HCT116 (cell line): Measurements from ENCODE around the gene CASP5. TPM values are rescaled to one million over a fixed set of nuclear protein-coding genes. Genes with fewer than 3 reads are reported as not detected.

Experiments used
- ATAC-seq: fragments of 200-7000 bp; cut with Tn5 transposase; 2 replicates; pipeline ENCODE4 v1.9.1; 2020; ENCODE audit warnings: mild to moderate bottlenecking, moderate library complexity
- BruUV-seq: library from RNA; stranded (reverse); fragments of 400-500 nt; replicated peaks from 2 replicates; lab custom pipeline; 2021; lab: Mats Ljungman, UMichigan
- CTCF ChIA-PET: fragments of 300-600 bp; sonication (Branson Sonifier 250); formaldehyde crosslinking; loops from one replicate; lab custom pipeline; 2021; ENCODE audit warnings: antibody characterized with exemption; lab: Charles Lee
- POLR2A ChIA-PET: fragments of 300-600, 350-600 bp; sonication (Branson Sonifier 250); formaldehyde crosslinking; loops from one replicate; lab custom pipeline; 2021; ENCODE audit warnings: antibody characterized with exemption; lab: Charles Lee
- RAD21 ChIA-PET, 2 experiments: fragments of 300-600 bp; sonication (Branson Sonifier 250); formaldehyde crosslinking; loops; one replicate each; lab custom pipeline; 2023; ENCODE audit warnings: low total read pairs in 2 of 2; ENCODE audit not compliant: uncharacterized antibody in 2 of 2, unreplicated experiment in 2 of 2, low non-redundant PET in 1 of 2; lab: Charles Lee
- DNase-seq: peaks from one replicate; pipeline ENCODE4 v3.0.0-alpha.2; 2010; ENCODE audit warnings: low read depth, low spot score
- H2AFZ ChIP-seq: fragments of 200-600 bp; shearing (Covaris generic), sonication (generic); 2 replicates; pipeline ENCODE4 v1.6.1; 2017; ENCODE audit warnings: low read depth, mixed run types, mixed read lengths, antibody characterized with exemption, low read length; ENCODE audit not compliant: poor library complexity, severe bottlenecking
- H3K27ac ChIP-seq: 2 replicates; pipeline ENCODE4 v1.5.1; 2012; ENCODE audit warnings: low read depth, low read length
- H3K27me3 ChIP-seq: fragments of 200-600 bp; sonication (generic); 2 replicates; pipeline ENCODE4 v1.6.1; 2016; ENCODE audit warnings: mixed run types, low read length, mixed read lengths; ENCODE audit not compliant: insufficient read depth
- H3K36me3 ChIP-seq, 2 experiments: fragments of 200-500 bp in 1 of 2; fragments of 200-600 bp in 1 of 2; sonication (Bioruptor generic) in 1 of 2; sonication (generic) in 1 of 2; 2 replicates each; pipeline versions ENCODE4 v1.5.1 to v1.6.1; 2014 to 2016; ENCODE audit warnings: low read length in 2 of 2, inconsistent platforms in 1 of 2, mixed read lengths in 1 of 2, mixed run types in 1 of 2; ENCODE audit not compliant: insufficient read depth in 2 of 2, control insufficient read depth in 1 of 2
- H3K4me1 ChIP-seq, 2 experiments: fragments of 200-600 bp in 1 of 2; sonication (generic) in 1 of 2; 2 replicates each; pipeline versions ENCODE4 v1.5.1 to v1.6.1; 2012 to 2017; ENCODE audit warnings: low read length in 2 of 2, inconsistent platforms in 1 of 2, mild to moderate bottlenecking in 1 of 2, mixed read lengths in 1 of 2, mixed run types in 1 of 2, moderate library complexity in 1 of 2; ENCODE audit not compliant: insufficient read depth in 2 of 2, control insufficient read depth in 1 of 2
- H3K4me2 ChIP-seq: fragments of 200-600 bp; sonication (generic); 2 replicates; pipeline ENCODE4 v1.6.1; 2017; ENCODE audit warnings: mixed run types, low read length, mixed read lengths
- H3K4me3 ChIP-seq, 2 experiments: fragments of 200-600 bp in 1 of 2; sonication (generic) in 1 of 2; replicated peaks in 1 of 2; 2 replicates each; pipeline ENCODE4 v1.5.1; 2011 to 2016; ENCODE audit warnings: low read length in 2 of 2, control low read depth in 1 of 2, low read depth in 1 of 2, mild to moderate bottlenecking in 1 of 2, mixed read lengths in 1 of 2, mixed run types in 1 of 2
- H3K79me2 ChIP-seq: fragments of 200-600 bp; sonication (generic); 2 replicates; pipeline ENCODE4 v1.6.1; 2017; ENCODE audit warnings: mild to moderate bottlenecking, mixed run types, low read length, moderate library complexity, mixed read lengths; ENCODE audit not compliant: insufficient read depth
- H3K9ac ChIP-seq: fragments of 200-600 bp; sonication (generic); 2 replicates; pipeline ENCODE4 v1.6.1; 2016; ENCODE audit warnings: low read length, mixed read lengths
- H3K9me2 ChIP-seq: fragments of 200-600 bp; sonication (generic), shearing (Covaris generic); 2 replicates; pipeline ENCODE4 v1.6.1; 2017; ENCODE audit warnings: mixed run types, mild to moderate bottlenecking, moderate library complexity; ENCODE audit not compliant: insufficient read depth
- H3K9me3 ChIP-seq, 2 experiments: fragments of 200-500 bp in 1 of 2; fragments of 200-600 bp in 1 of 2; sonication (Bioruptor generic) in 1 of 2; sonication (generic) in 1 of 2; 2 replicates each; pipeline ENCODE4 v1.6.1; 2014 to 2017; ENCODE audit warnings: low read length in 2 of 2, mixed read lengths in 2 of 2, inconsistent platforms in 1 of 2, low read depth in 1 of 2, mild to moderate bottlenecking in 1 of 2, mixed run types in 1 of 2, moderate library complexity in 1 of 2; ENCODE audit not compliant: control insufficient read depth in 1 of 2, insufficient read depth in 1 of 2
- H4K20me1 ChIP-seq: fragments of 200-600 bp; sonication (generic), shearing (Covaris generic); 2 replicates; pipeline ENCODE4 v1.6.1; 2017; ENCODE audit warnings: mixed run types, mild to moderate bottlenecking, moderate library complexity; ENCODE audit not compliant: insufficient read depth
- CEBPB ChIP-seq: IDR thresholded peaks from 2 replicates; pipeline ENCODE4 v1.6.1; 2012; ENCODE audit warnings: low read depth
- ELF1 ChIP-seq: IDR thresholded peaks from 2 replicates; pipeline ENCODE4 v1.6.1; 2012; ENCODE audit warnings: low read depth, borderline replicate concordance
- EZH2phosphoT487 ChIP-seq: fragments of 200-600 bp; IDR thresholded peaks from 2 replicates; pipeline ENCODE4 v1.6.1; 2018; ENCODE audit warnings: antibody characterized with exemption, borderline replicate concordance
- RAD21 ChIP-seq: IDR thresholded peaks from 2 replicates; pipeline ENCODE4 v1.6.1; 2012; ENCODE audit warnings: low read depth, mild to moderate bottlenecking
- SP1 ChIP-seq: IDR thresholded peaks from 2 replicates; pipeline ENCODE4 v1.6.1; 2012; ENCODE audit warnings: low read depth
- SRF ChIP-seq: IDR thresholded peaks from 2 replicates; pipeline ENCODE4 v1.6.1; 2012; ENCODE audit warnings: low read depth
- TCF7L2 ChIP-seq: IDR thresholded peaks from 2 replicates; pipeline ENCODE4 v1.7.0; 2011; ENCODE audit warnings: borderline replicate concordance, inconsistent platforms; ENCODE audit not compliant: insufficient read depth, insufficient read length; ENCODE audit errors: extremely low read depth
- YY1 ChIP-seq: IDR thresholded peaks from 2 replicates; pipeline ENCODE4 v1.6.1; 2011; ENCODE audit warnings: low read length, low read depth, moderate library complexity, mild to moderate bottlenecking; ENCODE audit not compliant: insufficient replicate concordance; ENCODE audit errors: extremely low read depth
- ZFX ChIP-seq: fragments of 450-650 bp; IDR thresholded peaks from 2 replicates; pipeline ENCODE4 v1.6.1; 2017
- ZNF274 ChIP-seq: fragments of 200-500 bp; sonication (Bioruptor generic); IDR thresholded peaks from 2 replicates; pipeline ENCODE4 v1.6.1; 2014; ENCODE audit warnings: mild to moderate bottlenecking, low read depth, low read length, inconsistent platforms
- intact Hi-C: fragments of 100-400 bp; cut with micrococcal nuclease; formaldehyde crosslinking; loops from 2 replicates; pipeline ENCODE4 v1.10.0; 2022
- total RNA-seq: library from RNA; stranded (reverse); gene quantifications from one replicate; pipeline ENCODE4 v1.2.1, GENCODE V29; 2021; ENCODE audit not compliant: unreplicated experiment
- TF ChIP-seq, protein P1 (sequence below): IDR thresholded peaks from 2 replicates; pipeline ENCODE4 v1.6.1; 2012; ENCODE audit warnings: low read depth
- TF ChIP-seq, protein P2 (sequence below): IDR thresholded peaks from 2 replicates; pipeline ENCODE4 v1.6.1; 2011; ENCODE audit warnings: mild to moderate bottlenecking, low read length, moderate library complexity; ENCODE audit not compliant: insufficient replicate concordance; ENCODE audit errors: extremely low read depth

Gene CASP5
- total RNA-seq, 1 experiment from 2014 or later = not detected

GRCh38 chr11:105071089-105071732 lies 48.2 kb upstream of the CASP5 start:
- POLR2A ChIA-PET = no interaction called here
- no peak for DNase-seq
- RAD21 ChIA-PET = no interaction called here
- no peaks in the 10 kb centered on the region for H3K4me1 ChIP-seq
- no TSS peak for BruUV-seq
- H3K9me3 ChIP-seq = no peaks in the 10 kb centered on the region
- no peaks in the 10 kb centered on the region for H3K9me2 ChIP-seq
- no peaks in the 10 kb centered on the region for H3K79me2 ChIP-seq
- intact Hi-C loops = no loop called here
- H3K36me3 ChIP-seq = no peaks in the 10 kb centered on the region
- no peak overlapping the region for H3K4me3 ChIP-seq
- H3K4me2 ChIP-seq = no peak overlapping the region
- H4K20me1 ChIP-seq = no peaks in the 10 kb centered on the region
- H3K27me3 ChIP-seq = no peaks in the 10 kb centered on the region
- CTCF ChIA-PET = no interaction called here
- H3K27ac ChIP-seq = no peak overlapping the region
- TF ChIP-seq RAD21 = no peak
- TF ChIP-seq SP1 = no peak
- no peak for TF ChIP-seq SRF
- no peak for TF ChIP-seq EZH2phosphoT487
- TF ChIP-seq ZNF274 = no peak
- no peak for TF ChIP-seq TCF7L2
- TF ChIP-seq CEBPB = no peak
- no peak for TF ChIP-seq ELF1
- no peak for TF ChIP-seq YY1
- TF ChIP-seq ZFX = no peak
- TF ChIP-seq, protein P1, sequence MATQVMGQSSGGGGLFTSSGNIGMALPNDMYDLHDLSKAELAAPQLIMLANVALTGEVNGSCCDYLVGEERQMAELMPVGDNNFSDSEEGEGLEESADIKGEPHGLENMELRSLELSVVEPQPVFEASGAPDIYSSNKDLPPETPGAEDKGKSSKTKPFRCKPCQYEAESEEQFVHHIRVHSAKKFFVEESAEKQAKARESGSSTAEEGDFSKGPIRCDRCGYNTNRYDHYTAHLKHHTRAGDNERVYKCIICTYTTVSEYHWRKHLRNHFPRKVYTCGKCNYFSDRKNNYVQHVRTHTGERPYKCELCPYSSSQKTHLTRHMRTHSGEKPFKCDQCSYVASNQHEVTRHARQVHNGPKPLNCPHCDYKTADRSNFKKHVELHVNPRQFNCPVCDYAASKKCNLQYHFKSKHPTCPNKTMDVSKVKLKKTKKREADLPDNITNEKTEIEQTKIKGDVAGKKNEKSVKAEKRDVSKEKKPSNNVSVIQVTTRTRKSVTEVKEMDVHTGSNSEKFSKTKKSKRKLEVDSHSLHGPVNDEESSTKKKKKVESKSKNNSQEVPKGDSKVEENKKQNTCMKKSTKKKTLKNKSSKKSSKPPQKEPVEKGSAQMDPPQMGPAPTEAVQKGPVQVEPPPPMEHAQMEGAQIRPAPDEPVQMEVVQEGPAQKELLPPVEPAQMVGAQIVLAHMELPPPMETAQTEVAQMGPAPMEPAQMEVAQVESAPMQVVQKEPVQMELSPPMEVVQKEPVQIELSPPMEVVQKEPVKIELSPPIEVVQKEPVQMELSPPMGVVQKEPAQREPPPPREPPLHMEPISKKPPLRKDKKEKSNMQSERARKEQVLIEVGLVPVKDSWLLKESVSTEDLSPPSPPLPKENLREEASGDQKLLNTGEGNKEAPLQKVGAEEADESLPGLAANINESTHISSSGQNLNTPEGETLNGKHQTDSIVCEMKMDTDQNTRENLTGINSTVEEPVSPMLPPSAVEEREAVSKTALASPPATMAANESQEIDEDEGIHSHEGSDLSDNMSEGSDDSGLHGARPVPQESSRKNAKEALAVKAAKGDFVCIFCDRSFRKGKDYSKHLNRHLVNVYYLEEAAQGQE = no peak
- TF ChIP-seq, protein P2, sequence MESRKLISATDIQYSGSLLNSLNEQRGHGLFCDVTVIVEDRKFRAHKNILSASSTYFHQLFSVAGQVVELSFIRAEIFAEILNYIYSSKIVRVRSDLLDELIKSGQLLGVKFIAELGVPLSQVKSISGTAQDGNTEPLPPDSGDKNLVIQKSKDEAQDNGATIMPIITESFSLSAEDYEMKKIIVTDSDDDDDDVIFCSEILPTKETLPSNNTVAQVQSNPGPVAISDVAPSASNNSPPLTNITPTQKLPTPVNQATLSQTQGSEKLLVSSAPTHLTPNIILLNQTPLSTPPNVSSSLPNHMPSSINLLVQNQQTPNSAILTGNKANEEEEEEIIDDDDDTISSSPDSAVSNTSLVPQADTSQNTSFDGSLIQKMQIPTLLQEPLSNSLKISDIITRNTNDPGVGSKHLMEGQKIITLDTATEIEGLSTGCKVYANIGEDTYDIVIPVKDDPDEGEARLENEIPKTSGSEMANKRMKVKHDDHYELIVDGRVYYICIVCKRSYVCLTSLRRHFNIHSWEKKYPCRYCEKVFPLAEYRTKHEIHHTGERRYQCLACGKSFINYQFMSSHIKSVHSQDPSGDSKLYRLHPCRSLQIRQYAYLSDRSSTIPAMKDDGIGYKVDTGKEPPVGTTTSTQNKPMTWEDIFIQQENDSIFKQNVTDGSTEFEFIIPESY = no peak
- TF ChIP-seq, all 23 proteins: peak for 0
- ATAC-seq = no peak
- no peak overlapping the region for H3K9ac ChIP-seq
- no peak overlapping the region for H2AFZ ChIP-seq
